Keratinocyte (primary cell): Measurements from ENCODE around the gene OR9A4. TPM values are rescaled to one million over a fixed set of nuclear protein-coding genes. Genes with fewer than 3 reads are reported as not detected.

Experiments
- DNase-seq: peaks from one replicate; pipeline ENCODE4 v3.0.0-alpha.2; 2011; ENCODE audit warnings: low read depth, missing footprints, low spot score
- FAIRE-seq: peaks from 2 replicates; lab custom pipeline; 2011; peaks lifted over from hg19 to GRCh38; lab: Jason Lieb, UNC
- H2AFZ ChIP-seq: 2 replicates; pipeline ENCODE4 v1.6.0; 2012; ENCODE audit warnings: low read length, control low read depth, inconsistent platforms; ENCODE audit not compliant: control insufficient read depth
- H3K27ac ChIP-seq: 2 replicates; pipeline ENCODE4 v1.5.1; 2011; ENCODE audit warnings: low read length; ENCODE audit not compliant: control insufficient read depth, insufficient read depth
- H3K27me3 ChIP-seq: 3 replicates; pipeline ENCODE4 v1.6.0; 2011; ENCODE audit warnings: low read length; ENCODE audit not compliant: control insufficient read depth, insufficient read depth; ENCODE audit errors: extremely low read depth
- H3K36me3 ChIP-seq, 2 experiments: 2 replicates in 1 of 2; 3 replicates in 1 of 2; pipeline ENCODE4 v1.5.1; 2011; ENCODE audit warnings: low read length in 2 of 2, mild to moderate bottlenecking in 1 of 2; ENCODE audit not compliant: control insufficient read depth in 2 of 2, insufficient read depth in 2 of 2; ENCODE audit errors: extremely low read depth in 1 of 2
- H3K4me1 ChIP-seq: 3 replicates; pipeline ENCODE4 v1.5.1; 2011; ENCODE audit warnings: low read length; ENCODE audit not compliant: control insufficient read depth, insufficient read depth; ENCODE audit errors: extremely low read depth
- H3K4me2 ChIP-seq: 3 replicates; pipeline ENCODE4 v1.6.0; 2011; ENCODE audit warnings: low read depth, low read length; ENCODE audit not compliant: control insufficient read depth, insufficient read depth; ENCODE audit errors: extremely low read depth
- H3K4me3 ChIP-seq, 3 experiments: fragments of 200-600 bp in 1 of 3; sonication (generic) in 1 of 3; 2 replicates in 2 of 3; 3 replicates in 1 of 3; pipeline ENCODE4 v1.5.1; 2011 to 2016; ENCODE audit warnings: low read length in 3 of 3, mild to moderate bottlenecking in 3 of 3, control low read depth in 2 of 3, inconsistent platforms in 1 of 3, low read depth in 1 of 3, mixed read lengths in 1 of 3, mixed run types in 1 of 3, moderate library complexity in 1 of 3; ENCODE audit not compliant: control insufficient read depth in 2 of 3, insufficient read depth in 2 of 3; ENCODE audit errors: extremely low read depth in 1 of 3
- H3K79me2 ChIP-seq: 2 replicates; pipeline ENCODE4 v1.6.0; 2012; ENCODE audit warnings: low read length; ENCODE audit not compliant: control insufficient read depth, insufficient read depth
- H3K9ac ChIP-seq: 3 replicates; pipeline ENCODE4 v1.6.0; 2011; ENCODE audit warnings: low read length; ENCODE audit not compliant: control insufficient read depth, insufficient read depth; ENCODE audit errors: extremely low read depth
- H3K9me1 ChIP-seq: 3 replicates; pipeline ENCODE4 v1.6.0; 2011; ENCODE audit warnings: low read length; ENCODE audit not compliant: control insufficient read depth, insufficient read depth; ENCODE audit errors: extremely low read depth
- H3K9me3 ChIP-seq: 2 replicates; pipeline ENCODE4 v1.5.1; 2012; ENCODE audit warnings: low read depth, low read length; ENCODE audit not compliant: control insufficient read depth
- H4K20me1 ChIP-seq: 3 replicates; pipeline ENCODE4 v1.6.0; 2011; ENCODE audit warnings: low read length; ENCODE audit not compliant: control insufficient read depth, insufficient read depth; ENCODE audit errors: extremely low read depth
- CTCF ChIP-seq, 3 experiments: IDR thresholded peaks in 1 of 3; conservative IDR thresholded peaks in 1 of 3; optimal IDR thresholded peaks in 1 of 3; 2 replicates in 2 of 3; 3 replicates in 1 of 3; pipeline versions ENCODE3 to v1.5.1; 2011; ENCODE audit warnings: low read length in 3 of 3, mild to moderate bottlenecking in 3 of 3, moderate library complexity in 2 of 3, control low read depth in 1 of 3, inconsistent platforms in 1 of 3; ENCODE audit not compliant: insufficient read depth in 2 of 3; ENCODE audit errors: extremely low read depth in 1 of 3
- EZH2 ChIP-seq: IDR thresholded peaks from one replicate; pipeline ENCODE4 v1.6.1; 2012; ENCODE audit warnings: inconsistent platforms, mild to moderate bottlenecking, low read length, moderate library complexity
- dilution Hi-C: fragments of 300-500 bp; cut with MboI; formaldehyde crosslinking; loops from one replicate; pipeline ENCODE4 v1.7.0; 2020; ENCODE audit warnings: low sequenced_read_pairs; ENCODE audit not compliant: extremely low pct_ligation_motif_present
- polyA plus RNA-seq, 5 experiments: library from polyadenylated mRNA; depleted of rRNA in 3 of 5; stranded (reverse) in 3 of 5; stranded (forward) in 1 of 5; unstranded in 1 of 5; fragments of >200 nt; gene quantifications; 1 replicate in 1 of 5; 2 replicates in 3 of 5; 3 replicates in 1 of 5; pipeline versions ENCODE4 v1.2.1 to v1.2.3, GENCODE V29; 2011 to 2012; ENCODE audit warnings: missing spikeins in 2 of 5, low read depth in 1 of 5, low replicate concordance in 1 of 5

Gene OR9A4
- polyA plus RNA-seq, 1 donor (not counting 4 experiments of a cell fraction or from before 2014, with no cell fraction given), result not detected

GRCh38 chr7:141872931-141873330, 43.3 kb upstream of the OR9A4 start:
- dilution Hi-C loops, result no loop called here
- FAIRE-seq (no peak), DNase-seq (no peak)
- no peaks in the 10 kb centered on the region for H4K20me1 ChIP-seq
- no peaks in the 10 kb centered on the region for H3K9me3 ChIP-seq
- H3K27ac ChIP-seq, result no peak overlapping the region
- no peak overlapping the region for H3K9ac ChIP-seq
- H3K9me1 ChIP-seq, result no peaks in the 10 kb centered on the region
- no peak for TF ChIP-seq CTCF (optimal IDR thresholded peaks at IDR 0.05 in 1 of 3, IDR thresholded peaks at IDR 0.05 in 1 of 3, conservative IDR thresholded peaks at IDR 0.05 in 1 of 3; ENCODE audit: extremely low read depth in 1 of 3, insufficient read depth in 2 of 3, low read length in 3 of 3)
- no peak for TF ChIP-seq EZH2
- no peak overlapping the region for H3K4me3 ChIP-seq
- no peaks in the 10 kb centered on the region for H3K27me3 ChIP-seq
- no peak overlapping the region for H2AFZ ChIP-seq
- no peaks in the 10 kb centered on the region for H3K36me3 ChIP-seq
- no peaks in the 10 kb centered on the region for H3K4me1 ChIP-seq
- H3K79me2 ChIP-seq, result no peaks in the 10 kb centered on the region
- H3K4me2 ChIP-seq, result no peak overlapping the region

- H4K20me1 ChIP-seq, result no peaks in the 10 kb centered on the region
- DNase-seq (no peak), FAIRE-seq (no peak)
- no peak overlapping the region for H3K27ac ChIP-seq
- H3K9me3 ChIP-seq, result no peaks in the 10 kb centered on the region
- TF ChIP-seq EZH2, result no peak
- no peak for TF ChIP-seq CTCF (optimal IDR thresholded peaks at IDR 0.05 in 1 of 3, IDR thresholded peaks at IDR 0.05 in 1 of 3, conservative IDR thresholded peaks at IDR 0.05 in 1 of 3; ENCODE audit: extremely low read depth in 1 of 3, insufficient read depth in 2 of 3, low read length in 3 of 3)
- no peaks in the 10 kb centered on the region for H3K36me3 ChIP-seq
- H3K27me3 ChIP-seq, result no peaks in the 10 kb centered on the region
- no peaks in the 10 kb centered on the region for H3K9me1 ChIP-seq
- no peak overlapping the region for H3K4me3 ChIP-seq
- H3K9ac ChIP-seq, result no peak overlapping the region
- H3K79me2 ChIP-seq, result no peaks in the 10 kb centered on the region
- H2AFZ ChIP-seq, result no peak overlapping the region
- H3K4me1 ChIP-seq, result no peaks in the 10 kb centered on the region
- H3K4me2 ChIP-seq, result no peak overlapping the region
- dilution Hi-C loops, result no loop called here
Observed at GRCh38 chr7:141874787-141875186, 41.4 kb upstream of the OR9A4 start.
